Vagina (tissue), 2 donors: ENCODE data around the gene SPSB3.

ENCODE experiments used
- POLR2A ChIP-seq, 2 donors: fragments of 450-650 bp; IDR thresholded peaks; one replicate each; pipeline ENCODE4 v1.6.1; 2017; ENCODE audit warnings: antibody characterized with exemption in 2 of 2, mild to moderate bottlenecking in 2 of 2, moderate library complexity in 2 of 2
- POLR2AphosphoS5 ChIP-seq, 2 donors: sonication (generic); formaldehyde crosslinking; IDR thresholded peaks; one replicate each; pipeline ENCODE4 v1.9.0; 2017; ENCODE audit warnings: antibody characterized with exemption in 2 of 2, mild to moderate bottlenecking in 2 of 2, low read depth in 1 of 2; ENCODE audit not compliant: insufficient read depth in 1 of 2
- TF ChIP-seq, protein P1 (sequence below), 3 experiments: fragments of 450-650 bp in 2 of 3; fragments of 200-600 bp in 1 of 3; sonication (generic) in 1 of 3; IDR thresholded peaks; one replicate each; pipeline ENCODE4 v1.5.1; 2017 to 2019; ENCODE audit warnings: antibody characterized with exemption in 3 of 3, mild to moderate bottlenecking in 2 of 3, moderate library complexity in 2 of 3

DNA sequence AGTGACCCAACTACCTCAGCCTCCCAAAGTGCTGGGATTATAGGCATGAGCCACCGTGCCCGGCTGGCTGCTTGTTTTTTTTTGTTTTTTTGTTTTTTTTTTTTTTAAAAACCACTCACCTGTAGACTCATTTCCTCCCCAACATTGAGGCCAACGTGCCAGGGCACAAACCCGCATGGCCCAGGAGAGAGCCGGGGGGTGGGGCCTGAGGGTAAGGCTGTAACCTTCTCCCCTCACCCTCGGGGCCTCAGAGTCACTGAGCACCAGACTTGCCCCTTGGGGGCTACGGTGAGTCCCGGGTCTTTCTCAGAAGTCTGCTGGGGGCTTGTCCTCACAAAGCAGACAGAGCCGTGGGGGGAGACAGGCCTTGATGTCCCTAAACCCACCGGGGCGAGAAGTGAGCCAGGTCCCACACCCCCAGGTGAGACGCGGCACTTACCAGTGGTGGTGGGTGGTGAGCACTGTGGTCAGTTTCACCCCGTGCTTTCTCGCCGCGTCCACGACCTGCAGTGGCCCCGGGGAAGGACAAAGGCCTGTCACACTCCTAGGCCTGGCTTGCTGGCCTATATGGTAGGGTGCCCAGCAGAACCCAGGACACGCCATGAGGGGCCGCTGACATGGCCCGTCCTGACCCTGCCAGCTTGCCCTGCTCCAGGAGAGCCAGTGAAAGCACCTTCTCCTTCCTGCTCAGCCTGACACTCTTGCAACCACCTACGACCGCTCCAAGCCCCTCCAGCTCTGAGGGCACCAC is 39.7 kb upstream of the SPSB3 start:
- TF ChIP-seq, protein P1, sequence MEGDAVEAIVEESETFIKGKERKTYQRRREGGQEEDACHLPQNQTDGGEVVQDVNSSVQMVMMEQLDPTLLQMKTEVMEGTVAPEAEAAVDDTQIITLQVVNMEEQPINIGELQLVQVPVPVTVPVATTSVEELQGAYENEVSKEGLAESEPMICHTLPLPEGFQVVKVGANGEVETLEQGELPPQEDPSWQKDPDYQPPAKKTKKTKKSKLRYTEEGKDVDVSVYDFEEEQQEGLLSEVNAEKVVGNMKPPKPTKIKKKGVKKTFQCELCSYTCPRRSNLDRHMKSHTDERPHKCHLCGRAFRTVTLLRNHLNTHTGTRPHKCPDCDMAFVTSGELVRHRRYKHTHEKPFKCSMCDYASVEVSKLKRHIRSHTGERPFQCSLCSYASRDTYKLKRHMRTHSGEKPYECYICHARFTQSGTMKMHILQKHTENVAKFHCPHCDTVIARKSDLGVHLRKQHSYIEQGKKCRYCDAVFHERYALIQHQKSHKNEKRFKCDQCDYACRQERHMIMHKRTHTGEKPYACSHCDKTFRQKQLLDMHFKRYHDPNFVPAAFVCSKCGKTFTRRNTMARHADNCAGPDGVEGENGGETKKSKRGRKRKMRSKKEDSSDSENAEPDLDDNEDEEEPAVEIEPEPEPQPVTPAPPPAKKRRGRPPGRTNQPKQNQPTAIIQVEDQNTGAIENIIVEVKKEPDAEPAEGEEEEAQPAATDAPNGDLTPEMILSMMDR (IDR thresholded peaks at IDR 0.05) = no peak
- no peak for TF ChIP-seq POLR2A (IDR thresholded peaks at IDR 0.05)
- no peak for TF ChIP-seq POLR2AphosphoS5 (IDR thresholded peaks at IDR 0.05; ENCODE audit: insufficient read depth in 1 of 2, low read depth in 1 of 2)
